Liver (tissue), 9 donors: ENCODE results near the gene KRTAP4-2. TPM values are rescaled to one million over a fixed set of nuclear protein-coding genes. Genes with fewer than 3 reads are reported as not detected.

Source experiments
- DNase-seq: peaks from one replicate; pipeline ENCODE4 v3.0.0-alpha.2; 2017; ENCODE audit warnings: low spot score
- H3K27ac ChIP-seq, 2 donors: one replicate each; pipeline ENCODE4 v1.7.0; 2013; ENCODE audit warnings: inconsistent platforms in 2 of 2, low read length in 2 of 2, control low read depth in 1 of 2, low read depth in 1 of 2, mild to moderate bottlenecking in 1 of 2
- H3K27me3 ChIP-seq, 4 donors: one replicate each; pipeline versions ENCODE4 v1.6.1 to v1.7.0; 2013; ENCODE audit warnings: low read length in 3 of 4, inconsistent platforms in 1 of 4, mild to moderate bottlenecking in 1 of 4, moderate library complexity in 1 of 4; ENCODE audit not compliant: control insufficient read depth in 4 of 4, insufficient read depth in 4 of 4
- H3K36me3 ChIP-seq, 4 donors: one replicate each; pipeline versions ENCODE4 v1.6.1 to v1.7.0; 2013; ENCODE audit warnings: low read length in 3 of 4, mild to moderate bottlenecking in 3 of 4, low read depth in 1 of 4, moderate library complexity in 1 of 4; ENCODE audit not compliant: control insufficient read depth in 4 of 4, insufficient read depth in 3 of 4
- H3K4me1 ChIP-seq, 4 donors: one replicate each; pipeline versions ENCODE4 v1.6.1 to v1.7.0; 2013; ENCODE audit warnings: low read length in 3 of 4, mild to moderate bottlenecking in 3 of 4, moderate library complexity in 1 of 4; ENCODE audit not compliant: control insufficient read depth in 4 of 4, insufficient read depth in 4 of 4
- H3K4me3 ChIP-seq, 3 donors: one replicate each; pipeline versions ENCODE4 v1.6.1 to v1.7.0; 2013; ENCODE audit warnings: low read length in 3 of 3, control low read depth in 1 of 3, low read depth in 1 of 3, mild to moderate bottlenecking in 1 of 3
- H3K9ac ChIP-seq, 2 donors: one replicate each; pipeline ENCODE4 v1.7.0; 2013; ENCODE audit warnings: low read length in 2 of 2, mild to moderate bottlenecking in 2 of 2, moderate library complexity in 2 of 2, control low read depth in 1 of 2, low read depth in 1 of 2
- H3K9me3 ChIP-seq, 4 donors: one replicate each; pipeline versions ENCODE4 v1.6.1 to v1.7.0; 2013; ENCODE audit warnings: low read length in 3 of 4; ENCODE audit not compliant: control insufficient read depth in 4 of 4
- EGR1 ChIP-seq, 2 donors: IDR thresholded peaks; 2 replicates each; pipeline ENCODE4 v1.6.1; 2016 to 2018; ENCODE audit warnings: antibody characterized with exemption in 2 of 2, low read depth in 2 of 2
- FOXA1 ChIP-seq: IDR thresholded peaks from 2 replicates; pipeline ENCODE4 v1.6.1; 2016; ENCODE audit warnings: antibody characterized with exemption
- FOXA2 ChIP-seq: IDR thresholded peaks from 2 replicates; pipeline ENCODE4 v1.6.1; 2016; ENCODE audit warnings: antibody characterized with exemption
- GABPA ChIP-seq, 2 donors: IDR thresholded peaks in 1 of 2; conservative IDR thresholded peaks in 1 of 2; 2 replicates each; pipeline ENCODE4 v1.6.1; 2016; ENCODE audit warnings: antibody characterized with exemption in 2 of 2, mild to moderate bottlenecking in 1 of 2, moderate library complexity in 1 of 2
- HNF4A ChIP-seq, 2 donors: conservative IDR thresholded peaks; 2 replicates each; pipeline ENCODE4 v1.6.1; 2016; ENCODE audit warnings: antibody characterized with exemption in 2 of 2, mild to moderate bottlenecking in 2 of 2
- HNF4G ChIP-seq: IDR thresholded peaks from 2 replicates; pipeline ENCODE4 v1.6.1; 2016; ENCODE audit warnings: antibody characterized with exemption
- JUND ChIP-seq, 2 donors: IDR thresholded peaks; 2 replicates each; pipeline ENCODE4 v1.6.1; 2016; ENCODE audit warnings: antibody characterized with exemption in 2 of 2
- NR2F2 ChIP-seq: IDR thresholded peaks from 2 replicates; pipeline ENCODE4 v1.6.1; 2016; ENCODE audit warnings: antibody characterized with exemption
- RAD21 ChIP-seq, 2 donors: IDR thresholded peaks; 2 replicates each; pipeline ENCODE4 v1.6.1; 2016; ENCODE audit warnings: antibody characterized with exemption in 2 of 2, mild to moderate bottlenecking in 2 of 2
- RXRA ChIP-seq, 2 donors: IDR thresholded peaks; 2 replicates each; pipeline ENCODE4 v1.6.1; 2017 to 2018; ENCODE audit warnings: antibody characterized with exemption in 2 of 2, mild to moderate bottlenecking in 1 of 2
- SP1 ChIP-seq: IDR thresholded peaks from 2 replicates; pipeline ENCODE4 v1.6.1; 2018; ENCODE audit warnings: antibody characterized with exemption, mild to moderate bottlenecking
- TAF1 ChIP-seq: conservative IDR thresholded peaks from 2 replicates; pipeline ENCODE4 v1.6.1; 2016; ENCODE audit warnings: antibody characterized with exemption, mild to moderate bottlenecking
- YY1 ChIP-seq: IDR thresholded peaks from 2 replicates; pipeline ENCODE4 v1.6.1; 2016; ENCODE audit warnings: antibody characterized with exemption, mild to moderate bottlenecking
- WGBS: extraction: QIAGEN DNeasy Blood & Tissue Kit; methylation state at CpG from one replicate; pipeline ENCODE4 v1.1.7; 2013; 5-methylcytosine and 5-hydroxymethylcytosine counted together
- polyA plus RNA-seq, 2 donors: library from polyadenylated mRNA; stranded (reverse) in 1 of 2; unstranded in 1 of 2; fragments of 200-250 nt in 1 of 2; fragments of >200 nt in 1 of 2; fragmentation: Nextera tagmentation in 1 of 2; extraction: Ambion mirVana in 1 of 2; gene quantifications; one replicate each; pipeline versions ENCODE4 v1.2.1 to v1.2.3, GENCODE V29; 2013 to 2015
- total RNA-seq, 2 donors: library from RNA; depleted of rRNA; stranded (reverse); fragments of >200 nt; gene quantifications; one replicate each; pipeline ENCODE4 v1.2.3, GENCODE V29; 2014
- TF ChIP-seq, protein P1 (sequence below): IDR thresholded peaks from 2 replicates; pipeline ENCODE4 v1.6.1; 2016; ENCODE audit warnings: antibody characterized with exemption
- TF ChIP-seq, protein P2 (sequence below): IDR thresholded peaks from 2 replicates; pipeline ENCODE4 v1.6.1; 2016; ENCODE audit warnings: antibody characterized with exemption
- TF ChIP-seq, protein P3 (sequence below): IDR thresholded peaks from 2 replicates; pipeline ENCODE4 v1.6.1; 2016; ENCODE audit warnings: antibody characterized with exemption
- TF ChIP-seq, protein P4 (sequence below): fragments of 150-350 bp; IDR thresholded peaks from 2 replicates; pipeline ENCODE4 v1.5.1; 2017; ENCODE audit warnings: improper control_type of control experiment, low read depth, low read length; ENCODE audit not compliant: missing input control
- donor health status: healthy.
- donor health status: healthy.
- donor health status: healthy.
- donor health status: healthy.
- donor health status: healthy.

The KRTAP4-2 gene
- total and polyA plus RNA-seq, 4 donors = not detected

DNA sequence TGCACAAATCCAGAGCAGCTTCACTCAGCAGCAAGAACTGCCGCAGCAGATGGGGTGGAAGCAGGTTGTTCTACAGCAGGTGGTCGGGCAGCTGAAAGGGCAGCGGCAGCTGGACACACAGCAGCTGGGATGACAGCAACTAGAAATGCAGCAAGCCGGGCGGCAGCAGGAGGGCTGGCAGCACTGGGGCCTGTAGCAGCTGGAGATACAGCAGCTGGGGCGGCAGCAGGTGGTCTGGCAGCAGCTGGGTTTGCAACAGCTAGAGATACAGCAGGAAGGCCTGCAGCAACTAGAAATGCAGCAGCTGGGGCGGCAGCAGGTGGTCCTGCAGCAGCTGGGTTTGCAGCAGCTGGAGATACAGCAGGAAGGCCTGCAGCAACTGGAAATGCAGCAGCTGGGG lies 10.5 kb downstream of the KRTAP4-2 start:
- no peak overlapping the region for H3K9ac ChIP-seq
- no peak for DNase-seq
- WGBS = 79% methylated on average over 7 of the region's 7 CpGs
- no peaks in the 10 kb centered on the region for H3K4me1 ChIP-seq
- H3K27me3 ChIP-seq = no peaks in the 10 kb centered on the region
- H3K36me3 ChIP-seq = no peaks in the 10 kb centered on the region
- H3K9me3 ChIP-seq = no peaks in the 10 kb centered on the region
- H3K4me3 ChIP-seq = no peak overlapping the region
- TF ChIP-seq RXRA (IDR thresholded peaks at IDR 0.05) (no peak), HNF4G (no peak), GABPA (IDR thresholded peaks at IDR 0.05 in 1 of 2, conservative IDR thresholded peaks at IDR 0.05 in 1 of 2) (no peak), TAF1 (no peak), FOXA2 (no peak), FOXA1 (no peak), HNF4A (conservative IDR thresholded peaks at IDR 0.05) (no peak), EGR1 (IDR thresholded peaks at IDR 0.05; ENCODE audit: low read depth in 2 of 2) (no peak), RAD21 (IDR thresholded peaks at IDR 0.05) (no peak), JUND (IDR thresholded peaks at IDR 0.05) (no peak)
- no peak overlapping the region for H3K27ac ChIP-seq

DNA sequence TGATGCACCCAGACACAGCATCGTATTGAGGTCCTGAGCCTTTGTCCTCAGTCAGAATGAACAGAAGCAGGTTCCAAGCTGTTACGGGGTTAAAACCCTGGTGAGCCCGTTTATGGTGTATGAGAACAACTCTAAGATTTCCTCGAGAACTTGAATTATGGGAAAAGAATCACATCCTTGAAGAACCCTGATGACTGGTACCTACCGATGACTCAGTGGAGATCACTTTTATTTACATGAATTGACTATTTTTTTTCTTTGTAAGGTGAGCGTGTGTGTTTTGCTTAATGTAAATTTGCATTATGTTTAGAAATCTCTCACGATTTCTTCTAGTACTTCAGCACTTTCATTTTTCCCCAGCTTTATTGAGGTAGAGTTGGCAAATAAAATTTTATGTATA lies 14.2 kb downstream of the KRTAP4-2 start:
- no peaks in the 10 kb centered on the region for H3K9me3 ChIP-seq
- 68% methylated on average over 7 of the region's 7 CpGs for WGBS

DNA sequence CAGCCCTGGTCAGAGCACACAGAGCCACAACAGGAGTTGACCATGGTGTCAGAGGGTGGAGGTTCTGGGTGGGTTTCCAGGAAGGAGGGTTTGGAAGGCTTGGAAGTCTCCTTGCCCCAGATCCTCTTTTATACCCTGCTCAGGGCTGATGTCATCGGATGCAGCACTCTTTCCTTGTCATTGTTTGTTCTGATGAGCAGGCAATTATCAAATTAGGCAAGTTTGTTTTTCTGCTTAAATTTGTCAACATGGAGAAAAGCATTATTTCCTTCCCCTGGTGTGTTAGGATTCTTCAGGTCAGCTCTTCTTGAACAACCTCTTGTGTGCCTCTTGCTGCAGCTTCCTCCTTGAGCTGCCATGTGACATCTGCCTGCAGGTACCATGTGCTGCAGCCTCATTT lies 17.4 kb downstream of the KRTAP4-2 start, which contains the start of gene KRTAP4-4:
KRTAP4-4 (minus strand) TSS at position 101 of the 400 bp plus-strand sequence; CDS start at position 44, 57 bp downstream.
- H3K36me3 ChIP-seq = no peaks in the 10 kb centered on the region
- H3K4me1 ChIP-seq = no peaks in the 10 kb centered on the region
- H3K4me3 ChIP-seq = no peak within 1 kb of the TSS
- H3K27me3 ChIP-seq = peaks cover 0 to 5% (median under 1%) of the 10 kb centered on the region in 4 donors
- DNase-seq = no peak
- no peak within 1 kb of the TSS for H3K9ac ChIP-seq
- WGBS = 76% methylated on average over 1 of the region's 1 CpG
- no peak within 1 kb of the TSS for H3K27ac ChIP-seq
- H3K9me3 ChIP-seq = no peaks in the 10 kb centered on the region
- TF ChIP-seq, protein P1, sequence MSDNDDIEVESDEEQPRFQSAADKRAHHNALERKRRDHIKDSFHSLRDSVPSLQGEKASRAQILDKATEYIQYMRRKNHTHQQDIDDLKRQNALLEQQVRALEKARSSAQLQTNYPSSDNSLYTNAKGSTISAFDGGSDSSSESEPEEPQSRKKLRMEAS = no peak
- TF ChIP-seq NR2F2 (no peak), RXRA (IDR thresholded peaks at IDR 0.05) (no peak), HNF4G (no peak), YY1 (no peak), TAF1 (no peak), HNF4A (conservative IDR thresholded peaks at IDR 0.05) (no peak), FOXA2 (no peak), GABPA (IDR thresholded peaks at IDR 0.05 in 1 of 2, conservative IDR thresholded peaks at IDR 0.05 in 1 of 2) (no peak), EGR1 (IDR thresholded peaks at IDR 0.05; ENCODE audit: low read depth in 2 of 2) (no peak), RAD21 (IDR thresholded peaks at IDR 0.05) (no peak), JUND (IDR thresholded peaks at IDR 0.05) (no peak), SP1 (no peak), FOXA1 (no peak)
- TF ChIP-seq, protein P2, sequence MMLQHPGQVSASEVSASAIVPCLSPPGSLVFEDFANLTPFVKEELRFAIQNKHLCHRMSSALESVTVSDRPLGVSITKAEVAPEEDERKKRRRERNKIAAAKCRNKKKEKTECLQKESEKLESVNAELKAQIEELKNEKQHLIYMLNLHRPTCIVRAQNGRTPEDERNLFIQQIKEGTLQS = no peak
- TF ChIP-seq, protein P3, sequence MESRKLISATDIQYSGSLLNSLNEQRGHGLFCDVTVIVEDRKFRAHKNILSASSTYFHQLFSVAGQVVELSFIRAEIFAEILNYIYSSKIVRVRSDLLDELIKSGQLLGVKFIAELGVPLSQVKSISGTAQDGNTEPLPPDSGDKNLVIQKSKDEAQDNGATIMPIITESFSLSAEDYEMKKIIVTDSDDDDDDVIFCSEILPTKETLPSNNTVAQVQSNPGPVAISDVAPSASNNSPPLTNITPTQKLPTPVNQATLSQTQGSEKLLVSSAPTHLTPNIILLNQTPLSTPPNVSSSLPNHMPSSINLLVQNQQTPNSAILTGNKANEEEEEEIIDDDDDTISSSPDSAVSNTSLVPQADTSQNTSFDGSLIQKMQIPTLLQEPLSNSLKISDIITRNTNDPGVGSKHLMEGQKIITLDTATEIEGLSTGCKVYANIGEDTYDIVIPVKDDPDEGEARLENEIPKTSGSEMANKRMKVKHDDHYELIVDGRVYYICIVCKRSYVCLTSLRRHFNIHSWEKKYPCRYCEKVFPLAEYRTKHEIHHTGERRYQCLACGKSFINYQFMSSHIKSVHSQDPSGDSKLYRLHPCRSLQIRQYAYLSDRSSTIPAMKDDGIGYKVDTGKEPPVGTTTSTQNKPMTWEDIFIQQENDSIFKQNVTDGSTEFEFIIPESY = no peak
- TF ChIP-seq, protein P4, sequence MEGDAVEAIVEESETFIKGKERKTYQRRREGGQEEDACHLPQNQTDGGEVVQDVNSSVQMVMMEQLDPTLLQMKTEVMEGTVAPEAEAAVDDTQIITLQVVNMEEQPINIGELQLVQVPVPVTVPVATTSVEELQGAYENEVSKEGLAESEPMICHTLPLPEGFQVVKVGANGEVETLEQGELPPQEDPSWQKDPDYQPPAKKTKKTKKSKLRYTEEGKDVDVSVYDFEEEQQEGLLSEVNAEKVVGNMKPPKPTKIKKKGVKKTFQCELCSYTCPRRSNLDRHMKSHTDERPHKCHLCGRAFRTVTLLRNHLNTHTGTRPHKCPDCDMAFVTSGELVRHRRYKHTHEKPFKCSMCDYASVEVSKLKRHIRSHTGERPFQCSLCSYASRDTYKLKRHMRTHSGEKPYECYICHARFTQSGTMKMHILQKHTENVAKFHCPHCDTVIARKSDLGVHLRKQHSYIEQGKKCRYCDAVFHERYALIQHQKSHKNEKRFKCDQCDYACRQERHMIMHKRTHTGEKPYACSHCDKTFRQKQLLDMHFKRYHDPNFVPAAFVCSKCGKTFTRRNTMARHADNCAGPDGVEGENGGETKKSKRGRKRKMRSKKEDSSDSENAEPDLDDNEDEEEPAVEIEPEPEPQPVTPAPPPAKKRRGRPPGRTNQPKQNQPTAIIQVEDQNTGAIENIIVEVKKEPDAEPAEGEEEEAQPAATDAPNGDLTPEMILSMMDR = no peak

More for the DNA sequence above, 14.2 kb downstream of the KRTAP4-2 start:
- DNase-seq = no peak
- TF ChIP-seq, protein P3 = no peak
- no peak for TF ChIP-seq GABPA (IDR thresholded peaks at IDR 0.05 in 1 of 2, conservative IDR thresholded peaks at IDR 0.05 in 1 of 2)
- no peak for TF ChIP-seq HNF4G
- no peak for TF ChIP-seq SP1
- no peak for TF ChIP-seq RXRA (IDR thresholded peaks at IDR 0.05)
- no peak for TF ChIP-seq EGR1 (IDR thresholded peaks at IDR 0.05; ENCODE audit: low read depth in 2 of 2)
- no peak for TF ChIP-seq FOXA1
- TF ChIP-seq YY1 = no peak
- Histone ChIP-seq H3K4me3 (no peak overlapping the region), H3K36me3 (no peaks in the 10 kb centered on the region), H3K27me3 (peaks cover 0 to 5% (median under 1%) of the 10 kb centered on the region in 4 donors), H3K27ac (no peak overlapping the region), H3K4me1 (no peaks in the 10 kb centered on the region), H3K9ac (no peak overlapping the region)
